ENCODE measurements around the gene RBMS3. TPM values are rescaled to one million over a fixed set of nuclear protein-coding genes. Genes with fewer than 3 reads are reported as not detected.

Gene RBMS3
- total RNA-seq, 1 donor from 2014 or later = 0.47 TPM

DNA sequence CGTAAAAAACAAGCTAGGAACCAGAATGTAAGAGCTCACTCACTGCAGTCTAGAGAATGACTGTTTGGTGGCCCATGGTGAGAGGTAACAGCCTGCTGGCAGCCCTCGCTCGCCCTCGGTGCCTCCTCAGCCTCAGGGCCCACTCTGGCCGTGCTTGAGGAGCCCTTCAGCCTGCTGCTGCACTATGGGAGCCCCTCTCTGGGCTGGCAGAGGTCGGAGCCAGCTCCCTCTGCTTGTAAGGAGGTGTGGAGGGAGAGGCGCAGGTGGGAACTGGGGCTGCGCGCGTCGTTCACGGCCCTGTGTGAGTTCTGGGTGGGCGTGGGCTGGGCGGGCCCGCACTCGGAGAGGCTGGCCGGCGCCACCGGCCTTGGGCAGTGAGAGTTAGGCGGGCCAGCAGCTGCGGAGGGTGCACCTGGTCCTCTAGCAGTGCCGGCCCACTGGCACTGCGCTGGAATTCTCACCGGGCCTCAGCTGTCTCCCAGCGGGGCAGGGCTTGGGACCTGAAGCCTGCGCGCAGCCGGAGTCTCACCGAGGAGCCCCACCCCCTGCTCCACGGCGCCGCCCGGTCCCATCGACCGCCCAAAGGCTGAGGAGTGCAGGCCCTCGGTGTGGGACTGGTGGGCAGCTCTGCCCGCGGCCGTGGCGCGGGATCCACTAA, 420.6 kb downstream of the RBMS3 start:
- no peak for DNase-seq (ENCODE audit: low spot score)
- no peaks in the 10 kb centered on the region for H3K79me2 ChIP-seq (ENCODE audit: low read depth)

GRCh38 chr3:29705906-29706844, 425.3 kb downstream of the RBMS3 start:
- H3K27ac Mint-ChIP-seq = no peak overlapping the region
- H3K4me2 ChIP-seq = no peak overlapping the region
- H3K4me1 ChIP-seq = peaks cover 15% of the 10 kb centered on the region
- peaks cover 5% of the 10 kb centered on the region for H3K27me3 Mint-ChIP-seq (ENCODE audit: insufficient read depth, low read depth)
- H3K9me3 Mint-ChIP-seq = peaks cover 3% of the 10 kb centered on the region
- H3K27ac ChIP-seq = no peak overlapping the region
- H3K79me2 ChIP-seq (ENCODE audit: low read depth) = no peaks in the 10 kb centered on the region
- H3K4me3 Mint-ChIP-seq = no peak overlapping the region
- no peaks in the 10 kb centered on the region for H3K27me3 ChIP-seq
- no peaks in the 10 kb centered on the region for H3K9me3 ChIP-seq (ENCODE audit: low read depth)
- no peaks in the 10 kb centered on the region for H3K36me3 Mint-ChIP-seq
- TF ChIP-seq EZH2 (IDR thresholded peaks at IDR 0.05) = no peak
- TF ChIP-seq CTCF (IDR thresholded peaks at IDR 0.05) = no peak
- no peak for TF ChIP-seq EZH2phosphoT487 (IDR thresholded peaks at IDR 0.05)
- no peak overlapping the region for H3K9ac ChIP-seq
- no peak for DNase-seq (ENCODE audit: low spot score)
- H3F3A ChIP-seq (ENCODE audit: low read depth) = no peaks in the 10 kb centered on the region
- H3K36me3 ChIP-seq = no peaks in the 10 kb centered on the region
- H4K20me1 ChIP-seq (ENCODE audit: low read depth) = no peaks in the 10 kb centered on the region
- H3K4me1 Mint-ChIP-seq = peaks cover 32% of the 10 kb centered on the region
- no peak overlapping the region for H3K4me3 ChIP-seq
- H2AFZ ChIP-seq (replicated peaks) = no peak overlapping the region

More for the DNA sequence above, 420.6 kb downstream of the RBMS3 start:
- Histone ChIP-seq H3K9ac (no peak overlapping the region), H4K20me1 (ENCODE audit: low read depth) (no peaks in the 10 kb centered on the region), H3K36me3 (no peaks in the 10 kb centered on the region), H3K9me3 (ENCODE audit: low read depth) (no peaks in the 10 kb centered on the region), H3K4me3 (no peak overlapping the region), H2AFZ (replicated peaks) (no peak overlapping the region), H3K27ac (no peak overlapping the region), H3K4me1 (peaks cover 10% of the 10 kb centered on the region), H3K27me3 (no peaks in the 10 kb centered on the region), H3F3A (ENCODE audit: low read depth) (no peaks in the 10 kb centered on the region), H3K4me2 (no peak overlapping the region)
- Mint-ChIP-seq H3K27ac (no peak overlapping the region), H3K4me1 (peaks cover 10% of the 10 kb centered on the region), H3K27me3 (ENCODE audit: insufficient read depth, low read depth) (no peaks in the 10 kb centered on the region), H3K36me3 (peaks cover 7% of the 10 kb centered on the region), H3K4me3 (no peak overlapping the region), H3K9me3 (peaks cover 13% of the 10 kb centered on the region)
- TF ChIP-seq EZH2 (IDR thresholded peaks at IDR 0.05) (no peak), EZH2phosphoT487 (IDR thresholded peaks at IDR 0.05) (no peak), CTCF (IDR thresholded peaks at IDR 0.05) (no peak)

DNA sequence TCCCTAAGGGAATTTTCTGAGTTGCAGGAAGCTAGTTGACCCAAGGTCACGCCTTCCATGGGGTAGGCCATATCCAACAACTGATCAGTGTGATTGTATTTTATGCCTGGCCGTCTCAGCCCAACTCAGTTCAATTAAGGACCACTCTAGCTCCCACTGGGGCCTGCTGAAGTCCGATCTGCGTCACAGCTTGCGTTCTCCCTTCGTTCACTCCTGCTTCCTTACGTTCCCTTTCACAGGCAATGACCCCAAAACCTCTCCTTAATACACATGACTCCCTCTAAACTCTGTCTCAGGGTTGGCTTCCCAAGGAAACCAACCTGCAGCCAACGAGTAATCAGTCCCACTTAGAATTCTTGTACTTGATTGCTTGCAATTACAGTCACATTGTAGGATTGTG, 428.0 kb downstream of the RBMS3 start:
- no peaks in the 10 kb centered on the region for H4K20me1 ChIP-seq (ENCODE audit: low read depth)
- H3K36me3 ChIP-seq = no peaks in the 10 kb centered on the region
- H3K79me2 ChIP-seq (ENCODE audit: low read depth) = no peaks in the 10 kb centered on the region
- H3F3A ChIP-seq (ENCODE audit: low read depth) = no peaks in the 10 kb centered on the region
- H3K9ac ChIP-seq = no peak overlapping the region
- H3K27ac ChIP-seq = no peak overlapping the region
- H3K4me1 ChIP-seq = peaks cover 23% of the 10 kb centered on the region
- H2AFZ ChIP-seq (replicated peaks) = no peak overlapping the region
- no peaks in the 10 kb centered on the region for H3K9me3 ChIP-seq (ENCODE audit: low read depth)
- no peaks in the 10 kb centered on the region for H3K27me3 ChIP-seq
- DNase-seq (ENCODE audit: low spot score) = peak; percentile 14
- H3K4me3 ChIP-seq = no peak overlapping the region
- Mint-ChIP-seq H3K4me3 (no peak overlapping the region), H3K27ac (peak overlapping the region; percentile 10), H3K4me1 (peaks cover 37% of the 10 kb centered on the region), H3K27me3 (ENCODE audit: insufficient read depth, low read depth) (peaks cover 5% of the 10 kb centered on the region), H3K36me3 (no peaks in the 10 kb centered on the region), H3K9me3 (no peaks in the 10 kb centered on the region)
- H3K4me2 ChIP-seq = no peak overlapping the region
- TF ChIP-seq CTCF (IDR thresholded peaks at IDR 0.05) = no peak
- no peak for TF ChIP-seq EZH2phosphoT487 (IDR thresholded peaks at IDR 0.05)
- TF ChIP-seq EZH2 (IDR thresholded peaks at IDR 0.05) = no peak
